Islet precursor cell (in vitro differentiated cells): ENCODE data around the gene WHRN.
A peak's percentile ranks its signal among the peaks of the same experiment; 100 is the strongest.

ENCODE experiments used
- DNase-seq: peaks from one replicate; pipeline ENCODE4 v3.0.0-alpha.2; 2018

WHRN gene

GRCh38 chr9:114445616-114446015, 59.7 kb downstream of the WHRN start:
- DNase-seq, result no peak

DNA sequence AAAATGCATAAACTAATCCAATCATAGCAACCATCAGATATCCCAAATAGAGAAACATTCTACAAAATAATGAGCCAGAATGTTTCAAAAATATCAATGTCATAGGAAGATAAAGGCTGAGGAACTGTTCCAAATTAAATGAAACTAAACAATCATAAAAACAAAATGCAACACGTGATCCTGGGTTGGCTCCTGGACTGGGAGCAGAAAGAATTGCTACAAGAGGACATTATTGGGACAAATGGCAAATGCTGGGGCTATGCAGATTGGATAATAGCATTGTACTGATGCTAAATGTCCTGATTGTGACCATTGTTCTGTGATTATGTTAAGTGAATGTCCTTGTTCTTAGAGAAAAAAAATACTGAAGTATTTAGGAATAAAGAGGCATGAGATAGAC, 63.3 kb downstream of the WHRN start:
- no peak for DNase-seq

- DNase-seq, result no peak
Measured at GRCh38 chr9:114437401-114437893, 67.8 kb downstream of the WHRN start.

DNA sequence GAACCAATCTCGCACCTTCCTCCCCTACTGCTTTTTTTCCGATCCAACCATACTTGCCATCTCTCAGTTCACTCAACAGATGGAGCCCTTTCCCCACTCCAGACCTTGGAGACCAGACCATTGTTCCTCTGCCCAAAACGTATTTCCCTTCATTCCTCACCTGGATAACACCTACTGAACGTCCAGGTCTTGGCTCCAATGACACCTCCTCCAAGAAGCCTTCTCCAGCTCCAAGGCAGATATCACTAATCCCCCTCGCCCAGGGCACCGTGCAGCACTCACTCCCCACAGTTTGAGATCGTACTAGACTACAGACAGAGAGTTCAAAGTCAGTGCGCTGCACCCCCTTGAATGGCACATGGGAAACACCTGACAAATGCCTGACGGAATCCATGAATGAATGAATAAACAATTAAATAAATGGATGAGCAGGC, 70.4 kb downstream of the WHRN start:
- peak; percentile 74 for DNase-seq

GRCh38 chr9:114433720-114434255, 71.5 kb downstream of the WHRN start:
- peak; percentile 10 for DNase-seq

DNA sequence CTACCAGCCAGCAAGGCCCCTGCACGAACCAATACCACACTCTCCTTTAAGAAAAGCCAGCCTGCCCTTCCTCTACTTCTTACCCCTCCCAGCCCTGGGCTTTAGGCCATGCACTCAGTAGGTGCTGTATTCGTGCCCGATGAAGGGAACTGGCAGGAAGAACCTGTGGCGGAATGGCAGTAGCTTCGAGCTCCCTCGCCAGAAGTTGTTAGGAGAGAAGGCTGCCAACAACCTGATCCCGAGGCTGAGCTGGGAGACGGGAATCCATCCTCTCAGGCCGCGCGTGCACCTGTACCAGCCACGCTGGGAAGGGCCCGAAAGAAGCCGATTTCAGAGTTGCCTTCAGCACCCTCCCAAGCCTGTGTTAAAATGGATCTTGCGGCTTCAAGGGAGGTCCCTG, 72.2 kb downstream of the WHRN start:
- peak; percentile 34 for DNase-seq

- no peak for DNase-seq
Measured at GRCh38 chr9:114432323-114433067, 72.8 kb downstream of the WHRN start.

DNA sequence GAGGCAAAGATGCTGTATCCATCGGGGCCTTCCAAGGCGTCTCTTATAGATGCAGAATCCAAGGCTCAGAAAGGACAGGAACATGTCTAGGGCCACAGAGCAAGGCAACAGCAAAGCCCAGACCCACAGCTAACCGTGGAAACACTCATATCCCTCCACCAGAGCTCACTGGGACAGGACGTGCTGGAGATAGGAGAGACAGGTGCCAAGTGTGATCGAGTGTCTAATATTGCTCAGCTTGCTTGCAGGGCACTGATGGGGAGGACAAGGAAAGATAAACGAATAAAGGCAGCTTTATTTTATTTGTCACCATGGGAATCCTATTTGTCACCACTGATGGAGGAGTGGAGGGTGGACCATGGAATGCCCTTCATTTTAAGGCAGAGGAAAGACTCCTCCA, 73.5 kb downstream of the WHRN start:
- DNase-seq, result peak; percentile 21

- DNase-seq, result peak; percentile 26
Measured at GRCh38 chr9:114431003-114431402, 74.3 kb downstream of the WHRN start.

GRCh38 chr9:114430457-114430856, 74.8 kb downstream of the WHRN start:
- no peak for DNase-seq

DNA sequence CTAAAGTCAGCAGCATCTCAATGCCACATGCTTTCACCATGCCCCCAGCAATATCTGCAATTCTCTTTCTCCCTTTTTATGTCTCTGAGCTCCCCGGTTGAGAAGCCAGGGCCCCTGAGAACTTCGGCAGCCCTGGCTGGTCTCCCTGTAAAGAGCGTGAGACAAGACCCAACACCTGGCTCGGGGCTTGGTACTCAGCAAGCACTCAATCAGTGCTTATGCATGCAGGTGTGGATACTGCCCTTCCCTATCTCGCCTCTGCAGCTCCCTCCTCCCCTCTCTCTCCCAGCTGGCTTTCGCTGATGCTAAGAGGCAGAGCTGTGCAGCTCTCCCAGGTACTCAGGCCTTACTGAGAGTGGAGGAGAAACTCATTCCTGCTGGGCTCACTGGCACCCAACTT, 75.8 kb downstream of the WHRN start:
- DNase-seq, result no peak

DNA sequence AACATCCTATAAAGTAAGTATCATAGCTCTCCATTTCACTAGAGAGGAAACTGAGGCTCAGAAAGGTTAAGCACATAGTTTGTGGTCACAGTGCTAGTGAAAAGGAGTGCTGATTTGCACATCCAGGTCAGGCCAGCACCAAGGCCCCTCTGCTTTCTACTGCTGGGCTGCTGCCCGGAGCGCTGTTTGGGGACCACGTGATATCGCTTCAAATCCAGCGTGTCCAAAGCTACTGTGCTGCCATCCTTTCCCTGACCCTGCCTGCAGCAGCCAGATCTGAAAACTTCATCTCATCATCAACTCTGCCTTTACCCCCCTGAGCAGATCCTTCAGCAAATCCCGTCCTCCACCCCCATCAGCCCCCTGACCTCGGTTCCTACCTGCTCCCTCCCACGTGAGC, 76.8 kb downstream of the WHRN start:
- DNase-seq, result no peak

GRCh38 chr9:114427644-114428043, 77.6 kb downstream of the WHRN start:
- DNase-seq, result no peak

DNA sequence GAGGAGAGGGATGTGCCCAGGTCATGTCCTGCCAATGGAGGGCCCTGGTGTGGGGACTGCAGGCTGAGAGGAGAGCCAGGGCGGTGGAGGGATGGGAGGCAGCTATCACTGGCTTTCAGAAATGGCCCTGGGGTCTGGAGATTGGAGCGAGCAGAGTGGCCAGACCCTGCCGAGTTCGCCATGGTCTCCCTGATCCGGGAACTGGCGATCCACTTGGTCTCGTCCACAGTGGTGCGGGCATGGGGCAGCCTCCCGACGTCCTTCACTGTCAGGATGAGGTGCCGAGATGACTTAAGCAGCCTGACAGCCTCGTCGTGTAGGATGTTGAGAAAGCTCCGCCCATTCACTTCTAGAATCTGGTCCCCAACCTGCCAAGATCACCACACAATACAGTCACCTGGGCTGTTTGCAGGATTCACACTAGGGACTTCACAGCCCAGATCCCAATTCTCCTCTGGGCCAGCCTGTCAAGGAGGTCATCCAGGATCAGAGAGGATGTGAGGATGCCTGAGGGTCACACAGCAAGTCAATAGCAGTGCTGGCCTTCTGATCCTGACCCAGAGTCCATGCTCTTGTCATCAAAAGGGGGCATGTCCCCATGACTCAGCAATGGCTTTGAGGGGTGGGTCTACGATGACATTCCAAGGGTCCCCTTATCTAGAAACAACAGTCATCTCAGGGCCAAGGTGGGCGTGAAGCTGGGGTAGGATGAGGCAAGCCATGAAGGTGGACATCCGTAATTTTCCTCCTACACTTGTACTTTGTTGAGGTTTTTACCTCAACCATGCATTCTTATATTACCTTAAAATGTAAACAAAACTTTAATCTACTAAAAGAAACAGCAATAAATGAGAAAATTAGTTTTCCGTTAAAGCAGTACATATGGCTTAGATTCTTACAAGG, 79.0 kb downstream of the WHRN start:
- no peak for DNase-seq

- no peak for DNase-seq
Measured at GRCh38 chr9:114425126-114425525, 80.1 kb downstream of the WHRN start.

GRCh38 chr9:114424126-114424525, 81.1 kb downstream of the WHRN start:
- DNase-seq, result no peak

DNA sequence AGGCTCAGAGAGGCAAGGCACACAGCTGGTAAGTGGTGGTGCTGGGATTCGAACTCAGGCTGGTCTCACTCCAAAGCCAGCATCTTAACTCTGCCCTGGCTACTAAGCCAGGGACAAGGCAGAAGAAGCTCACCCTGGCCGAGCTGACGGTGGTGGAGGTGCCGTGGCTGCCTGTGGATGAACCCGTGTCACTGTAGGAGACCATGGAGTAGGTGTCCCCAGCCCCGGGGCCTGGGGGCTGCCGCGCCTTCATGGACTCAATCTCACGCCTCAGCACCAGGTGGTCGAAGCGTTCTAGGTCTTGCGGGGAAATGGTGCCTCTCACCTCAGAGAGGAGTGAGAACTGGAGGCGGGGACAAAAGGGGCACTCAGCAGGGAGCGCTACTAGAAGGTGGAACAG, 82.1 kb downstream of the WHRN start:
- no peak for DNase-seq

DNA sequence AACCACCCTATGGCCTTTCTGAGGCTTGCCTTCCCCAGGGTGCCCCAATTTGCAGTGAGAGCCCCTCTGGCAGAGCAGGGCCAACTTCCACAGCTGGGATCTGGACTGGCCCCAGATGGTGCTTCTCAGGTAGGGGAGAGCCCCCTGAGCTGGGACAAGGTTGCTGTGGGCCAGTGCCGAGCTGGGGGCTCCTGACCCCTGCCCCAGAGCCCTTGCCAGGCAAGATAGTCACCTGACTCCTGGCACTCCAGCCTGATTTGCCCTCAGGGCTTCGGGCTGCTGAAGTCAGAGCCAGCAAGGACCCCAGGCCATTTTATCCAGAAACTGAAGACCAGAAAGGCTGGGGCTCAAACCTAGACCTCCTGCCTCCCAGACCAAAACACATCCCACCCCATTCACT, 84.1 kb downstream of the WHRN start:
- no peak for DNase-seq

- no peak for DNase-seq
Measured at GRCh38 chr9:114419796-114420195, 85.5 kb downstream of the WHRN start.

DNA sequence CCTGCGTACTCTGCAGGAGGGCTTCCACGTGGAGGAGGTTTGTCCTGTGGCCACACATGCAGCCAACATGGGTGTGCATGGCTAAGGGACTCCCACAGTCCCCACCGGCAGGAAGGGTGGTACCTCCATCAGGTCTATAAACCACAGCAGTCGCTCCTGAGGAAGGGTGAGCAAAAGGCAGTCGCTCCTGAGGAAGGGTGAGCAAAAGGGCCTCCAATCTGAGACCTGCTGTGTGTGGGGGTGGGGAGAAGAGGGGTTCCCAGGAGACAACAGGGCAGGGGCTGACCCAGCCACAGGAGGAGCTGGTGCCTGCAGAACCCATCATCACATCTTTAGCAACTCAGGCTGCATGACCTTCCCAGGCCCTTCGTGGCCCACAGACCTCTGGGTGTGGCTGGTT, 87.2 kb downstream of the WHRN start:
- no peak for DNase-seq

DNA sequence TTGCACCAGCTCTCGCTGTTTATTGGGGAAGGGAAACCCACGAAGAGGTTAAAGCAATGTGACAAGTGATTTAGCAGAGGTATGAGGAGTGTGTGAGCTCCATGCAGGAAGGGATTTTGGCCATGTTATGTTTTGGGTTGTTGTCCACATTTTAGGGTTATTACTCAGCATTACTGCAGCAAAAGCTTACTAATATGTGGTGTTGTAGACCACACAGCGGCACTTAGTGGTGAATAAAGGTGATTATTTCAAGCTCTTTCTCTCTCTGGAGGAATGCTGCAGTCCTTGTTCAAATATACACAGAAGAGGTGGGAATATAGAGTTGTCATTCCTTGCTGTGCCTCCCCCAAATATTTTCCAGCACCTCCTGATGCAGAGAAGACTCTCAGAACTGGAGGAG, 87.8 kb downstream of the WHRN start:
- DNase-seq, result no peak

GRCh38 chr9:114416906-114417305, 88.4 kb downstream of the WHRN start:
- DNase-seq, result no peak

- DNase-seq, result no peak
Measured at GRCh38 chr9:114416290-114416689, 89.0 kb downstream of the WHRN start.

DNA sequence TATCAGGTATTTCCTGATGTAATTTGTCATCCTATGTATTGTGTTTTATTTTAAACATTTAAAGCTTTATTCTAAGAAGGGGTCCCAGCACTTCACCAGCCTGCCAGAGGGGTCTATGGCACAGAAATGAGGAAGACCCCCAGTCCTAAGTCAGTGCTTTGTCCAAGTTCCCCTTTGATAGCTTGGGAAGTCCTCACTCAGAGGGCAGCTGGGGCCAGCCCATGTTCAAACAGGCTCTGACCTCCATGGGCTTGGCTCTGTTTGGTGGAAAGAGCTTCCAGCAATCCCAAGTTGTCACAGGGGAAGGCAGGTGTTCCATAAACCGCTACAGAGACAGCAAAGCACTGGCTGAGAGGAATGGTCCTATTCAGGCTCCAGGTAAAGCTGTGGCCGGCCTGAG, 90.9 kb downstream of the WHRN start:
- DNase-seq, result no peak
